GM19351 (cell line): ENCODE measurements around the gene EEF1AKMT1.
"Not testable (repeated sequence)": the region's sequence is repeated elsewhere in the genome, so short reads cannot be mapped to it uniquely, and the experiment has no call there.

Experiments
- ATAC-seq: cut with Tn5 transposase; IDR thresholded peaks from one replicate; pipeline ENCODE4 v1.9.1; 2021; ENCODE audit warnings: mild to moderate bottlenecking, moderate library complexity; ENCODE audit not compliant: unreplicated experiment

The EEF1AKMT1 gene

DNA sequence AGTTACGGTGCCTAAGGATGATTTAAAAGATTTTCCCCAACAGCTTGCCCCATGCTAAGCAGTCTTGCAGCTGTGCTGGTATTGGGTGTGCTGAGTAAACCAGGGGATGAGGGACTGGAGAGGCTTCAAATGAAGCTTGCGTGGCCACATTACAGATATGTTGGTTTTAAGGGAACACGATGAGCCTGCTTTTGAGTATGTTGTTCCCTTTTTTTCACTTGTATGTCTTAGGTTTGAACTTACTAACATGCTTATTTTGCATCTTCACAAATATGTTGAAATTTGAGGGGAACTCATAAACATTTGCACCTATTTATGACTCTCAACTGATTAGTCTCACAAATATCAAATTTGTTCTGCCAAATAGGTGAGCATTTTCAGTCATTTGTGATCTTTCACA, 72.3 kb downstream of the EEF1AKMT1 start:
- no peak for ATAC-seq

DNA sequence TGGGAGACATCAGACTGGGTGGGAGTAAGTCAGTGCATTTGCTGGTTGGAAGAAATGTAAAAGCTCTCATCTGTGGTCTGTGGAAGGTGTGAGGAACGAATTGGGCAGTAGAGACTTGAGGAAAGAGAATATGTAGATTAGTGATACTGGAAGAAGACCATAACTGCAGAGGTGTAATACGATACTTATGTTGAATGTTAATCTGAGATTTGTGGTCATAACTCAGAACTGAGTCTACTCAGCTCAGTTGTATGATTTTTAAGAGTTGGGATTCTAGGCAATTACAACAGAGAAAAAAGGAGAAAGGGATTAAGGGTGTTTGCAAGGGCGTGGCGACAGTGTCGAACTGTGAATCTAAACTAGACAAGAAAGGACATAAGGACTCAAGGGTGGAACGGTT, 73.5 kb downstream of the EEF1AKMT1 start:
- ATAC-seq: no peak

DNA sequence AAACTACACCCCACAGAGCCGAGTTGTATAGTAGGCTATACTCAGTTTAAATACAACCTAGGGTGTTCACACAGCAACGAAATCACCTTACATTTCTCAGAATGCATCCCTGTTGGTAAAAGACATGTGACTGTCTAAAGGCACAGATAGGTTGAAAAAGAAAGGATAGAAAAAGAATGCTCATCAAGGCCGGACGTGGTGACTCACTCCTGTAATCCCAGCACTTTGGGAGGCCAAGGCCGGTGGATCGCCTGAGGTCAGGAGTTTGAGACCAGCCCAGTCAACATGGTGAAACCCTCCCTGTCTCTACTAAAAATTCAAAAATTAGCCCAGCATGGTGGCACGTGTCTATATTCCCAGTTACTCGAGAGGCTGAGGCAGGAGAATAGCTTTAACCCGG, 74.0 kb downstream of the EEF1AKMT1 start:
- no peak for ATAC-seq

DNA sequence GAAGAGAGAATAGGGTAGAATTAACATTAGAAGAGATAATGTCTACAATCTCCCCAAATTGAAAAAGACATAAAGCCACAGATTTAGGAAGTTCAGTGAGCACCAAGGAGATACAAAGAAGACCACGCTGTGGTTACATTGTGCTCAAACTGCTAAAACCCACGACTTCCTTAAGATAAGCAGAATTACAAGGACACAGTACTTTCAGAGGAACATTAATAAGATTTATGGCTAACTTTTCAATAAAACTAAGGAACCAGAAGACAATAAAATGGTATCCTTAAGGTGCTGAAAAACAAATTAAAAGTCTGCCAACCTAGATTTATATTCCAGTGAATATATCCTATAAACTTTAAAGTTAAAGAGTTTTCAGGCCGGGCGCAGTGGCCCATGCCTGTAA, 77.7 kb downstream of the EEF1AKMT1 start:
- ATAC-seq: no peak

DNA sequence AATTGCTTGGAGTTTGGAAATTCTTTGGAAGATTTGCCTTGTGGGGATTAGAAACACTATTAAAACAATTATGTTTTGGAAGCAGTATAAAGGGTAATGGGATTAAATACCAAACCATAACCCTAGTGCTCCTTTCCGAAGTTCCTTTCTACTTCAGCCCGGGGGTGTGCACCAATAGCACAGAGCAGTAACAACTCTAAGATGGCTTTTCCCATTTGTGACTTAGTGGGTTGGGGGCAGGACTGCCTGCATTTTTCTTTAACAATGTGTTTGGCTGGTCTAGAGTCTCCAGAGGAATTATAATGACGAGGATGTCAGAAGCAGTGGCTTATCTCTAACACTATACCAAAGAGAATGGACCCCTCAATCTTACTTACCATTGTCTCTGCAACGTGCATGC, 82.1 kb downstream of the EEF1AKMT1 start:
- no peak for ATAC-seq

DNA sequence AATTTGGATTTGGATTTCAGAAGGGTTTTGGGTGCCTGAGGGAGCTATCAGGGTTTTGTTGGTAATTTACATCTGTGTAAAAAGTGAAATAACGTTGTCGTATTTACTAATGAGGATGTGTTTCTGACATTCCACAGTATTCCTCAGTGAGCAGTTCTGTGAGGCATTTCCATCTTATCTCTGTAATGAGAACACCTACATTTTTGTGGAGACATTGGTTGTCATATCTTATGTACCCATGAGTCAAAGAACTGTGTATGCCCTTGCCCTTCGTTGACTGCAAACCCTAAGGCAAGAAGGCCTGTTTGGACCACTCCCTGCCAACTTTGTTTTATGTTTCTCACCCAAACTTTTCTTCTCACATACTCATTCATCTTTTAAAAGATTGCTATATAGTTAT, 84.5 kb downstream of the EEF1AKMT1 start:
- ATAC-seq: no peak

DNA sequence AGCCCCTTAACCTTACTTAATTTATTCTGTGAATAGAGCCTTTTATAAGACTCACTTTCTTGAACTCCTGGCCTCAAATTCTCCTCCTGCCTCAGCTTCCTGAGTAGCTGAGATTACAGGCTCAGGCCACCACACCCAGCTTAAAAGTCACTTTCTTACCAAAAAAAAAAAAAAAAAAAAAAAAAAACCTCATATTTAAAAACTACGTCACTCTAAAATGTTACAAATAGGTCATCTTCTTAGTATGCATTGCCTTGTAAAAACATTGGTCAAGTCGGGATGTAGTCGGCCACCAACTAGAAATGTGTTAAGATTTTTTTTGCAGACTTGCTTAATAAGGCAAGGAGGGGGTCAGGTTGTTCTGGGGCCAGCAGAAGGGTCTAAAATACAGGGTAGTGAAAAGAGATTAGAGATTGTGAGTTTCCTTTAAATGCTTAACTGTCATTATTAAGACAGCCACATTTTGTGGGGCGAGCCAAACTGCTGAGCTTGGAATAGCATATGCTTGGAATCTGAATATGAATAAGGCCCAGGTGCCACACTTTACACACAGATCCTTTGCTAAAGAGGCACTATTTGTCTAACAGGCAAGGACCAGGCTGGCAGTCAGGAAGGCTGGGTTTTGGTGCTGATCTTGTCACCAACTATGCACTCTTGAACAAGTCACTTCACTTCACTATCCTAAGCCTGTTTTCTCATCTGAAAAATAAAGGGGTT, 86.7 kb downstream of the EEF1AKMT1 start:
- no peak for ATAC-seq

DNA sequence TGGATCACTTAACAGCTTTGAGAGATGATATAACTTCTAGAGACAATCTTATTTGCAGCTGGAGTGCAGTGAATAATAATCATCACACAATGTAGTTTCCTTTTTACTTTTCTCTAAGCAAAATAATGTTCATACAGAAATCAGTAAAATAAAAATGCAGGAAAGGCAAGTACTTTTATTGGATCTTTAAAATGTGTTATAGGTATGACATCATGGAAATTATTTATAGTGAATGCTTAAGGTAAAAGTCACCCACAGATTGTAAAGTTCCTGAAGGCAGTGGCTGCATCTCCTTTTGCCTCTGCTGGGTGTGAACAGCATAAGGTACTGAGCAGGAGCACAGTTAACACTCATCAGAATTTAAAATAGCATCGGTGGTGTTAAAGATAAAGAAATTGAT, 87.6 kb downstream of the EEF1AKMT1 start:
- ATAC-seq: no peak

DNA sequence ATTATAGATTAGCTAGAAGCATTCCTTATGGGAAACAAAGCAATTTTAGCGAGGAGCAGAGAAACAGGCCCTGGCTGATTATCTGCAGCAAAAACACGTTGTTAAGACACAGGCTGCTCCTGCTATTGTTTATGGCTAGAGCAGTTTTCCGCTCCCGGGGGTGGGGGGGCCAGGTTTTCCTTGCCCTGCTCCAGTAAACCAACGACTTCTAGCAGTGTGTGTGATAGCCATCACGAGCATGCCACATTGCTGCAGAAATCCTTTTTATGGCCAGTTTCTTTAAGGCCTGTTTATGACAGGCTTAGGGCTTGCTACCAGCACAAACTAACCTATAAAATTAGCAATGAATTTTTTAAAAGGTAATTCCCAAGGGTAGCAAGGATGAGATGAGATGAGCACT, 88.7 kb downstream of the EEF1AKMT1 start:
- no peak for ATAC-seq

DNA sequence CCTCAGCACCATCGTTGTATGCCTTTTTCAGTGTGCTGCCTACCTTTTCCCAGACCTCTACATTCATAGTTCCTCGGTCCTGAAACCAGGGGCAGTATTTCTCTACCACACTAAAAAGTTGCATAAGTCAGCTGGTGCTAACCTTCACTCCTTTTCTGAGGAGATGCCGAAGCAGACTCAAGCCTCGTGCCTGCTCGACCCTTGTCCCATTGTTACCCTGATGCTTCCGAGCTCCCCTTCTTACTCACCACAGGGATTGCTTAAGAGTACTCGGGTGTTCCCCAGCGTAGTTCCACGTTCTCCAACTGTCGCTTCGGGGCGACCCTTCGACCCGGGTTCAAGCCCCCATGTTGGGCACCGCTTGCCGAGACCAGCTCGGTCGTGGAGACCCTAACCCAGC, 89.2 kb downstream of the EEF1AKMT1 start:
- ATAC-seq: no peak

DNA sequence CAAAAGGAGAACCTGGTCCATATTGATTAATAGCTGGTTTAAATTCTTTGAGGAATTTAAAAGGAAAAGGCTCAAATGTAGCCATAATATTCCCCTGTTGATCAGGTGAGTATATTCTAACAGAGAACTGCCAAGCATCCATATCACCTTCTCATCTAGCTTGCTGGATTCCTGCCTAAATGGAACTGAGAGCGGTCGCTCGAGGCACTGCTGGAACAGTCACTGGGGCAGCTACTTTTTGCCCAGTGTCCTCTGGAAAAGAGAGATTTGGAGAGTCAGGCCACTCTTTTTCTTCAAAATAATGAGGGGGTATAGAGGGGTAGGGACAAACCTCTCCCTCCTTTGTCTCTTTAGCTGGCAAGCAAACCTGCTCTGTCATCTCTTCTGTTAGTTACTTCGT, 89.7 kb downstream of the EEF1AKMT1 start:
- ATAC-seq: no peak

DNA sequence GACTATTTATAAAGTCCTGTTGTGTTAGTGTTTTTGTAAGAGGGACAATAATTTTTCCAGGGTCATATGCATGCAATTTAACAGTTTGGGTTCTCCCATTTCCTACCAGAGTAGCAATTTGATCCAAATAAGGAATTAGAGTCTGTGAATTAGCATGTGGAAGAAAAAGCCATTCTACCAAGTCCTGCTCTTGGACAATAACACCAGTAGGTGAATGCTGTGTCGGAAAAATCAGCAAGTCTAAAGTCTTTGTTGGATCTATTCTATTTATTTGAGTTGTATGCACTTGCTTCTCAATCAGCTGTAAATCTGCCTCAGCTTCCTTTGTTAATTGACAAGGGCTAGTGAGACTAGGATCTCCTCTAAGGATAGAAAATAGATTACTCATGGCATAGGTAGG, 91.7 kb downstream of the EEF1AKMT1 start:
- no peak for ATAC-seq

DNA sequence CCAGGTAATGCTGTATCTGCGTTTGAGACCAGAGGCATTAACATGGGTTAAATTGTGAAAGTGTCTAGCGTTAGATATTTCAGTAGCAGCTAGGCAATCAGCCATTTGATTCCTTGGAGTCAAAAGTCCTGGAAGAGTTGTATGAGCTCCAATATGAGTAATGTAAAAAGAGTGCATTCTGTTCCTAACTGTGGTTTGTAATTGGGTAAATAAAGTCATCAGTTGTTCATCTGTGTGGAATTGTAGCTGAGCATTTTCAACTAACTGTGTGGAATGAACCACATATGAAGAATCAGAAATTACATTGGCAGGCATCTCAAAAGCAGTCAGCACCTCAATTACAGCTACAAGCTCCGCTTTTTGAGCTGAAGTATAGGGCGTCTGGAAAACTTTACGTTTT, 92.3 kb downstream of the EEF1AKMT1 start:
- ATAC-seq: not testable (repeated sequence)

DNA sequence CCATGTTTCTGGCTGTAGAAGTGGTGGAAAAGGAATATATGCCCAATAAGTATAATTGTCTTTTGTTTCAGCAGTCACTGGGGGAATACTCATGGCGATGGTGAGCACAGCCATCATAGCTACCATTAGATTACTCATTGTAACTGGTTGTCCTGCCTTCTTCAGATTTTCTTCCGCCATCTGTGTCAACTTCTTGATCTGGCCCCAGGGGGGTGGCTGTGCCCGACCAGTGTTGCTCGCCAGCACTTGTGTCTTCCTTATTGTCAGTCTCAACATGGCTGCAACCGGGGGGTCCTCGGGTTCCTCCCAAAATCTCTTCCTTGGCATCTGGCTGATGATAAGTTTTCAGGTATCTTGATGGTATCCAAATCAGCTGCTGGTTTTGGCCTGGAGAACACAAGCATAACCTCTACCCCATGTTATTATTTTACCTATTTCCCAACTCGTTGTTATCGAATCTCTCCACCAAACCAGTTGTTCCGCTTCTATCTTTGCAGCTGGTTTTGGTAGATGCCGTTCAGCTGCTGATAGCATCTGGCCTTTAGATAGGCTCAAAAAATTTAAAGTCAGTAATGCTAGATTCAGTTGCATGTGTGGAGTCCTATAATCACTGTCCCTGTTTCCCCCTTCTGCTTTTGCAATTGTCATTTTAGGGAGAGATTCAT, 93.2 kb downstream of the EEF1AKMT1 start:
- no peak for ATAC-seq

DNA sequence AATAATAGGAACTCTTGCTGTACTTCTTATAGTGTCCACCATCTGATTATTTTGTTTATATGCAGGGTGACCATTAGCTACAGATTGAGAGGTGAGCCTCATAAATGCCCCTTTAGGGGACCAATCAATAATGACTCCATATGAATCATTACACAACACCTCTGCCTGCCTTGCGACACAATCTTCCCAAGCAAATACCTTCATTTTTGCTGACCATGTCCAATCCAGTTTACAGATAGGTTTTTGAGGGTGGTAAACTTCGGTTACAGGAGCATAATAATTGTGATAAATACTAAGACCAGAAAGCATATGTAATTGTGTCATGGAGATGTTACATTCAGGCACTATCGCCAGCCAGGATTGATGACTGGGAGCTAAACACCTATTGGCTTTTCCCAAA, 93.9 kb downstream of the EEF1AKMT1 start:
- no peak for ATAC-seq
